SJCRH30 (cell line): ENCODE results near the gene ZMIZ2. TPM values are rescaled to one million over a fixed set of nuclear protein-coding genes. Genes with fewer than 3 reads are reported as not detected.

Experiments
- DNase-seq, 2 experiments: peaks; one replicate each; pipeline ENCODE4 v3.0.0-alpha.2; 2015 to 2020
- H3K27ac ChIP-seq: fragments of 250-450 bp; sonication (Bioruptor Pico); 2 replicates; pipeline ENCODE4 v1.5.1; 2020; ENCODE audit warnings: mild to moderate bottlenecking, moderate library complexity
- H3K27me3 ChIP-seq: fragments of 250-450 bp; sonication (Bioruptor Pico); 2 replicates; pipeline ENCODE4 v1.5.1; 2020; ENCODE audit warnings: mild to moderate bottlenecking, moderate library complexity
- H3K36me3 ChIP-seq: fragments of 250-450 bp; sonication (Bioruptor Pico); 2 replicates; pipeline ENCODE4 v1.5.1; 2020; ENCODE audit warnings: mild to moderate bottlenecking, moderate library complexity
- H3K4me1 ChIP-seq: fragments of 250-450 bp; sonication (Bioruptor Pico); 2 replicates; pipeline ENCODE4 v1.5.1; 2020; ENCODE audit warnings: mild to moderate bottlenecking, moderate library complexity
- H3K4me3 ChIP-seq: fragments of 250-450 bp; sonication (Bioruptor Pico); 2 replicates; pipeline ENCODE4 v1.5.1; 2020; ENCODE audit warnings: mild to moderate bottlenecking, moderate library complexity
- H3K9me3 ChIP-seq: fragments of 250-450 bp; sonication (Bioruptor Pico); replicated peaks from 2 replicates; pipeline ENCODE4 v1.5.1; 2020; ENCODE audit warnings: mild to moderate bottlenecking, moderate library complexity
- total RNA-seq: library from RNA; depleted of rRNA; stranded (reverse); fragments of >200 nt; shearing (Covaris generic); gene quantifications from 2 replicates; pipeline ENCODE4 v1.2.3, GENCODE V29; 2014; rRNA removed

ZMIZ2 gene
- total RNA-seq, 1 experiment from 2014 or later, result 13.3 TPM

GRCh38 chr7:44808914-44809393 is 60.3 kb downstream of the ZMIZ2 start:
- Histone ChIP-seq H3K9me3 (no peaks in the 10 kb centered on the region), H3K27ac (no peak overlapping the region), H3K36me3 (peaks cover 5% of the 10 kb centered on the region; the same call in 1 of the 2 replicates), H3K4me3 (no peak overlapping the region), H3K27me3 (no peaks in the 10 kb centered on the region), H3K4me1 (no peaks in the 10 kb centered on the region)
- no peak for DNase-seq

- no peak overlapping the region for H3K27ac ChIP-seq
- no peak for DNase-seq
- H3K36me3 ChIP-seq, result no peaks in the 10 kb centered on the region
- H3K4me3 ChIP-seq, result no peak overlapping the region
- no peaks in the 10 kb centered on the region for H3K9me3 ChIP-seq
- H3K4me1 ChIP-seq, result no peaks in the 10 kb centered on the region
- H3K27me3 ChIP-seq, result no peaks in the 10 kb centered on the region
These were observed 62.4 kb downstream of the ZMIZ2 start for GRCh38 chr7:44811093-44811492.

GRCh38 chr7:44811571-44811970 is 62.9 kb downstream of the ZMIZ2 start:
- Histone ChIP-seq H3K9me3 (no peaks in the 10 kb centered on the region), H3K4me3 (no peak overlapping the region)

DNA sequence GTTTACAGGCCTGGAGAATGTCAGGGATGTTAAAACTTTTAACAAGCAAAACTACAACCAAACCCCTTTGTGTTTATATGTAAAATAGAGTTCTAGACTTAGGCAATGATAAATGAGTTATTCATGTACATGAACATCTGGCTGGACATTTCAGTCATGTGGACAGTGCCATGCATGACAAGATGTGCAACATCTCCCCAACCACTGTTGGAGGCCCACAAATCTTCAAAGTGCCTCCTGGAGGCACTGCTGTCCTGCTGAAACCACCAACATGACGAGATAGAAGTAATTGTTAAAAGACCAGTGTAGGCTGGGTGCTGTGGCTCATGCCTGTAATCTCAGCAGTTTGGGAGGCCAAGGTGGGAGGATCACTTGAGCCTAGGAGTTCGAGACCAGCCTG is 66.3 kb downstream of the ZMIZ2 start:
- Histone ChIP-seq H3K27me3 (no peaks in the 10 kb centered on the region), H3K4me3 (no peak overlapping the region)
- DNase-seq, result no peak

More at GRCh38 chr7:44811571-44811970, 62.9 kb downstream of the ZMIZ2 start:
- Histone ChIP-seq H3K27ac (no peak overlapping the region), H3K36me3 (no peaks in the 10 kb centered on the region), H3K27me3 (no peaks in the 10 kb centered on the region), H3K4me1 (no peaks in the 10 kb centered on the region)
- DNase-seq, result no peak

DNA sequence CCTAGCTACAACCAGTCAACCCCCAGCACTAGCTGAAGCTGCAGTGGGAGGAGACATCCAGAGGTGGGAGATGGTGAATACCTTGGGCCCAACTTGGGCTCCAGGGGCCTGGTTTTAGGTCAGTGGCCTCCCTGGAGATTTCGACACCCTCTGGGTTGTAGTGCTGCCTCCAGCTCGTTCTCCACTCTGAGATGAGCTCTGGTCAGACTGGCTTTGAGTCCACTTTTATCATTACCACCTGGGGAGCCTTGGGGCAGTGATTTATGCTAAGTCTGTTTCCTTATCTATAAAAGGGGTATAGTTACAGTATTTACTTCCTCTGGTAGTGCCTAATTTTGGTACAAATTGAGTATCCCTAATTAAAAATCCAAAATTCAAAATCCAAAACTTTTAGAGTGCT is 70.6 kb downstream of the ZMIZ2 start:
- Histone ChIP-seq H3K4me1 (no peaks in the 10 kb centered on the region), H3K27ac (no peak overlapping the region), H3K36me3 (peaks cover 3% of the 10 kb centered on the region; the same call in 1 of the 2 replicates), H3K9me3 (no peaks in the 10 kb centered on the region), H3K27me3 (no peaks in the 10 kb centered on the region), H3K4me3 (no peak overlapping the region)
- DNase-seq, result no peak

More for the DNA sequence above, 66.3 kb downstream of the ZMIZ2 start:
- no peaks in the 10 kb centered on the region for H3K36me3 ChIP-seq
- no peak overlapping the region for H3K27ac ChIP-seq
- H3K9me3 ChIP-seq, result no peaks in the 10 kb centered on the region
- no peaks in the 10 kb centered on the region for H3K4me1 ChIP-seq

Other genes with a start within 250 kb of the ZMIZ2 start
- gene NPC1L1, start 207.5 kb upstream of the ZMIZ2 start, total RNA-seq, result not detected in 2 replicates
- 88.5 and 90.1 TPM in 2 replicates for gene DDX56, start 174.9 kb upstream of the ZMIZ2 start, total RNA-seq
- 101 and 114 TPM in 2 replicates for gene TMED4, start 166.6 kb upstream of the ZMIZ2 start, total RNA-seq
- gene OGDH, start 142.2 kb upstream of the ZMIZ2 start, total RNA-seq, result 37.8 and 39.4 TPM in 2 replicates
- gene PPIA, start 47.8 kb downstream of the ZMIZ2 start, total RNA-seq, result 4,792 and 5,450 TPM in 2 replicates
- gene H2AZ2, start 99.2 kb downstream of the ZMIZ2 start, total RNA-seq, result 454 and 459 TPM in 2 replicates
- 37.3 and 42.7 TPM in 2 replicates for gene PURB, start 136.7 kb downstream of the ZMIZ2 start, total RNA-seq
- 0.30 and 0.33 TPM in 2 replicates for gene MYO1G, start 230.2 kb downstream of the ZMIZ2 start, total RNA-seq